ENCODE measurements around the gene GASK1A.

GASK1A gene

DNA sequence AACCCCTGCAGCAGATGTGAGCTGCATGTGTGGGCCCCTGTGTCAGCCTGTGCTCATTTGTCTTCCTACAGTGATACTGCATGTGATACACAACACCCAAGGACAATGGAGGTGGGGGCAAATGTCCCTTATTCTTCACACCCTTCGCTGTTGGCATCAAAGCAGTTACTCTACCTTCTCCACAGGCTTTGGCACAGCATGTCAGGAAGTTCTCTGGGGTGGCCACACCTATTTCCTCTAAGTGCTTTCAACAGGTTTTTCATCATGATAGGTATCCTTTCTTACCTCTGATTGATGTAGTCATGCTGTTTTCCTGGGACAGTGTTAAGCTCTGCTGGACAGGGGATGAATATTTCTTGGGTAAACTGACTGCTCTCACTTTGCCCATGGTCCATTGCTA is 43.6 kb upstream of the GASK1A start:
- H3K4me1 ChIP-seq (ENCODE audit: insufficient read depth, low read length) = no peaks in the 10 kb centered on the region
- DNase-seq = no peak
- no peak overlapping the region for H3K9ac ChIP-seq (ENCODE audit: low read depth, low read length)
- H3K4me3 ChIP-seq (ENCODE audit: low read depth in 1 of 2, low read length in 2 of 2) = no peak overlapping the region
- TF ChIP-seq, protein P1, sequence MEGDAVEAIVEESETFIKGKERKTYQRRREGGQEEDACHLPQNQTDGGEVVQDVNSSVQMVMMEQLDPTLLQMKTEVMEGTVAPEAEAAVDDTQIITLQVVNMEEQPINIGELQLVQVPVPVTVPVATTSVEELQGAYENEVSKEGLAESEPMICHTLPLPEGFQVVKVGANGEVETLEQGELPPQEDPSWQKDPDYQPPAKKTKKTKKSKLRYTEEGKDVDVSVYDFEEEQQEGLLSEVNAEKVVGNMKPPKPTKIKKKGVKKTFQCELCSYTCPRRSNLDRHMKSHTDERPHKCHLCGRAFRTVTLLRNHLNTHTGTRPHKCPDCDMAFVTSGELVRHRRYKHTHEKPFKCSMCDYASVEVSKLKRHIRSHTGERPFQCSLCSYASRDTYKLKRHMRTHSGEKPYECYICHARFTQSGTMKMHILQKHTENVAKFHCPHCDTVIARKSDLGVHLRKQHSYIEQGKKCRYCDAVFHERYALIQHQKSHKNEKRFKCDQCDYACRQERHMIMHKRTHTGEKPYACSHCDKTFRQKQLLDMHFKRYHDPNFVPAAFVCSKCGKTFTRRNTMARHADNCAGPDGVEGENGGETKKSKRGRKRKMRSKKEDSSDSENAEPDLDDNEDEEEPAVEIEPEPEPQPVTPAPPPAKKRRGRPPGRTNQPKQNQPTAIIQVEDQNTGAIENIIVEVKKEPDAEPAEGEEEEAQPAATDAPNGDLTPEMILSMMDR (IDR thresholded peaks at IDR 0.05; ENCODE audit: borderline replicate concordance, extremely low read depth, low read length, poor library complexity, severe bottlenecking) = no peak
- no peak for TF ChIP-seq EZH2 (IDR thresholded peaks at IDR 0.05; ENCODE audit: borderline replicate concordance, low read depth, low read length, severe bottlenecking)
- H3K27ac ChIP-seq (ENCODE audit: low read length) = no peak overlapping the region
- no peak overlapping the region for H2AFZ ChIP-seq (ENCODE audit: low read depth, low read length)
- H3K9me3 ChIP-seq (ENCODE audit: insufficient read depth, low read length, severe bottlenecking) = no peaks in the 10 kb centered on the region
- no peak overlapping the region for H3K4me2 ChIP-seq (ENCODE audit: insufficient read depth, low read length)
- H3K36me3 ChIP-seq (ENCODE audit: insufficient read depth, low read length) = no peaks in the 10 kb centered on the region
- no peaks in the 10 kb centered on the region for H4K20me1 ChIP-seq (ENCODE audit: insufficient read depth, low read length)
- no peak for ATAC-seq (ENCODE audit: insufficient read depth, low read depth)
- no peaks in the 10 kb centered on the region for H3K79me2 ChIP-seq (ENCODE audit: insufficient read depth, low read length)
- H3K27me3 ChIP-seq (ENCODE audit: insufficient read depth, low read length, poor library complexity) = no peaks in the 10 kb centered on the region

DNA sequence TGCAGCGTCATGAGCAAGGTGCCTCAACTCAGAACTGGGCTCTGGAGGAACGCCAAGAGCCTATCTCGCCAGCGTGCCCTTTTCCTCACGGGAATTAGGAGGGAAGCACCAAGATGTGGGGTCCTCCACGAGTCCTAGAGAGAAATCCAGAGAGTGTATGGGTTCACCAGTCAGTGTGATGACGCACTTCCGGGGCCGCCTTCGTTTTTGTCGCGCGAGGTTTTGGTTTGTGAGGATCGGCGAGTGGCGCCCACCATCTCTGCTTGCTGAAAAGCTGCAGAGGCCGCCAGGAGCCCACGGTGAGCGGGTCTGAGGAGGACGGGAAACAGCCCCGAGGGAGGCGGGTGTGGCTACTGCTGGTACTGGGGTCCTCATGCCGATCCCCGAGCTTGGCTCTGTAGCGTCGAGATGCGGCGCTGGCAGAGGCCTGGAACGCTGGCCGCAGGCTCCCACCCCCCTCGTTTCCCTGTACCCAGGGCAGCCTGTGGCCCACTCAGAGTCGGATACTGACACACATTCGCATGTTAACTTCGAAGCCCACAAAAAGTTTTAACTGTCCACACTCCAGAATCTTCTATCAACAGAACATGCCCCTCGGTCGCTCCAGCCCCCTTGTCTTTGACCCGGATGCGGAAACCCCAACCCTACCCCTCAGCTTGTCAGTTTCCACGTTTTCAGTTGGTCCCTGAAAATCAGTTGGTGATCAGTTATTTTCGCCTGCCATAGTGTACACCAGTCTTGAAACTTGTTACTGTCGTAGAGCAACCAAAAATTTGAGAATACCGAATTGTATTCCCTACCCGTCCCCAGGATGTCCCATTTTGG is 42.7 kb upstream of the GASK1A start:
- Histone ChIP-seq H3K4me2 (ENCODE audit: insufficient read depth, low read length) (no peak overlapping the region), H3K9me3 (ENCODE audit: insufficient read depth, low read length, severe bottlenecking) (no peaks in the 10 kb centered on the region), H3K27ac (ENCODE audit: low read length) (no peak overlapping the region), H3K27me3 (ENCODE audit: insufficient read depth, low read length, poor library complexity) (no peaks in the 10 kb centered on the region), H4K20me1 (ENCODE audit: insufficient read depth, low read length) (no peaks in the 10 kb centered on the region), H3K9ac (ENCODE audit: low read depth, low read length) (no peak overlapping the region), H3K4me3 (ENCODE audit: low read depth in 1 of 2, low read length in 2 of 2) (no peak overlapping the region), H3K79me2 (ENCODE audit: insufficient read depth, low read length) (no peaks in the 10 kb centered on the region), H3K4me1 (ENCODE audit: insufficient read depth, low read length) (no peaks in the 10 kb centered on the region), H2AFZ (ENCODE audit: low read depth, low read length) (no peak overlapping the region), H3K36me3 (ENCODE audit: insufficient read depth, low read length) (no peaks in the 10 kb centered on the region)
- TF ChIP-seq, protein P1 (IDR thresholded peaks at IDR 0.05; ENCODE audit: borderline replicate concordance, extremely low read depth, low read length, poor library complexity, severe bottlenecking) = no peak
- TF ChIP-seq EZH2 (IDR thresholded peaks at IDR 0.05; ENCODE audit: borderline replicate concordance, low read depth, low read length, severe bottlenecking) = no peak
- DNase-seq = no peak
- ATAC-seq (ENCODE audit: insufficient read depth, low read depth) = no peak

DNA sequence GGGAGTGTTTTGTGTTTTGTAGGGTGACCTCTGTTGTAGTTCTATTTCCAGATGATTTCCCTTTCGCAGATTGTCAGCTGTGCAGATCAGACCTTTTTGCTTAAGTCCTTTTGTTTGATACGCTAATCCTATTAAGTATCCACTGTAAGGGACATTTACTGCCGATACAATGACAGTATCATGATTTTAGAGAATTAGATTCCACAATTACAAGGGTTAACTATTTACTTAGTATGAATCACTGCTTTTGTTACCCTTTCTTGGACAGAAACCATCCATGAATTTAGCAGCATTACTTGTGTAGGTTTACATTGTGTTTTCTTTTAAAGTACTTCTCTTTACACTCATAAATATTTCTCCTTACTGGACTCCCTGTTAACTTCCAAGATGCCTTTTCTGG is 41.8 kb upstream of the GASK1A start:
- DNase-seq (no peak), ATAC-seq (ENCODE audit: insufficient read depth, low read depth) (no peak)
- H4K20me1 ChIP-seq (ENCODE audit: insufficient read depth, low read length) = no peaks in the 10 kb centered on the region
- H3K36me3 ChIP-seq (ENCODE audit: insufficient read depth, low read length) = no peaks in the 10 kb centered on the region
- no peaks in the 10 kb centered on the region for H3K4me1 ChIP-seq (ENCODE audit: insufficient read depth, low read length)
- no peaks in the 10 kb centered on the region for H3K79me2 ChIP-seq (ENCODE audit: insufficient read depth, low read length)
- H3K27ac ChIP-seq (ENCODE audit: low read length) = no peak overlapping the region
- no peak overlapping the region for H3K4me3 ChIP-seq (ENCODE audit: low read depth in 1 of 2, low read length in 2 of 2)
- no peaks in the 10 kb centered on the region for H3K27me3 ChIP-seq (ENCODE audit: insufficient read depth, low read length, poor library complexity)
- H3K4me2 ChIP-seq (ENCODE audit: insufficient read depth, low read length) = no peak overlapping the region
- H3K9ac ChIP-seq (ENCODE audit: low read depth, low read length) = no peak overlapping the region
- TF ChIP-seq, protein P1 (IDR thresholded peaks at IDR 0.05; ENCODE audit: borderline replicate concordance, extremely low read depth, low read length, poor library complexity, severe bottlenecking) = no peak
- TF ChIP-seq EZH2 (IDR thresholded peaks at IDR 0.05; ENCODE audit: borderline replicate concordance, low read depth, low read length, severe bottlenecking) = no peak
- H3K9me3 ChIP-seq (ENCODE audit: insufficient read depth, low read length, severe bottlenecking) = no peaks in the 10 kb centered on the region
- no peak overlapping the region for H2AFZ ChIP-seq (ENCODE audit: low read depth, low read length)
